NCI-H187 treated with DMSO at 0.1 percent for 48 hours (cell line): ENCODE data around the gene EHD4.

ENCODE experiments used
- DNase-seq: peaks from one replicate; lab custom pipeline; 2025; lab: John Stamatoyannopoulos, UW

The EHD4 gene

GRCh38 chr15:41919954-41920538, 52.3 kb downstream of the EHD4 start:
- DNase-seq, result no peak

GRCh38 chr15:41919201-41919820, 53.0 kb downstream of the EHD4 start:
- DNase-seq, result no peak

GRCh38 chr15:41918506-41919126, 53.7 kb downstream of the EHD4 start:
- no peak for DNase-seq

GRCh38 chr15:41917767-41918430, 54.5 kb downstream of the EHD4 start:
- DNase-seq, result no peak

- DNase-seq, result no peak
These were observed 56.9 kb downstream of the EHD4 start for GRCh38 chr15:41915255-41915994.

GRCh38 chr15:41914411-41914810, 57.9 kb downstream of the EHD4 start:
- no peak for DNase-seq

- no peak for DNase-seq
These were observed 59.1 kb downstream of the EHD4 start for GRCh38 chr15:41913256-41913655.

GRCh38 chr15:41911691-41912345, 60.5 kb downstream of the EHD4 start:
- no peak for DNase-seq

GRCh38 chr15:41908736-41909461, 63.5 kb downstream of the EHD4 start:
- no peak for DNase-seq

GRCh38 chr15:41907141-41907540, 65.2 kb downstream of the EHD4 start:
- no peak for DNase-seq

GRCh38 chr15:41906608-41907007, 65.7 kb downstream of the EHD4 start:
- no peak for DNase-seq

GRCh38 chr15:41905036-41905793, 67.1 kb downstream of the EHD4 start:
- DNase-seq, result no peak

- DNase-seq, result no peak
These were observed 67.8 kb downstream of the EHD4 start for GRCh38 chr15:41904541-41905005.

GRCh38 chr15:41903782-41904181, 68.6 kb downstream of the EHD4 start:
- DNase-seq, result no peak

GRCh38 chr15:41901431-41901830, 70.9 kb downstream of the EHD4 start:
- no peak for DNase-seq

GRCh38 chr15:41900526-41901380, 71.6 kb downstream of the EHD4 start:
- no peak for DNase-seq

- no peak for DNase-seq
These were observed 72.4 kb downstream of the EHD4 start for GRCh38 chr15:41899854-41900442.

- DNase-seq, result no peak
These were observed 75.0 kb downstream of the EHD4 start for GRCh38 chr15:41897363-41897799.

- DNase-seq, result no peak
These were observed 75.8 kb downstream of the EHD4 start for GRCh38 chr15:41896566-41896965.
